HG03460 (cell line): ENCODE data around the gene ARMC7.

Experiments used
- ATAC-seq: cut with Tn5 transposase; IDR thresholded peaks from one replicate; pipeline ENCODE4 v1.9.1; 2021; ENCODE audit not compliant: unreplicated experiment

The ARMC7 gene

DNA sequence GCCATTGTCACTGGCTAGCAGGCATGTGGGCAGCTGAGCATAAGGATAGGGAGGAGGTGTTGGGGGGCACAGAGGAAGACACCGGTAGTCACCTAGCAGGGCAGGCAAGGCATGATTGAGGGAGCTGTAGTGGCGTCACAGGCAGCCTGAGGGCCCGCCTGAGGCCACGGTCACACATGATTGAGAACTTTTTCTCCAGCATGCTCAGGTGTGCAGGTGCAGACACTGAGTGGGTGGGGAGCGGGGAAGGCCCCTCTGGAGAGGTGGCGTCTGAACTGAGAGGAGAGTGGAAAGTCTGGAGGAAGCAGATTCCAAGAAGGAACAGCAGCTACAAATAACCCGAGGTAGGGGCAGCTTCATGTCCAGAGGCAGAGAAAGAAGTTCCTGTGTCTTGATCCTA lies 10.9 kb upstream of the ARMC7 start:
- ATAC-seq = no peak

DNA sequence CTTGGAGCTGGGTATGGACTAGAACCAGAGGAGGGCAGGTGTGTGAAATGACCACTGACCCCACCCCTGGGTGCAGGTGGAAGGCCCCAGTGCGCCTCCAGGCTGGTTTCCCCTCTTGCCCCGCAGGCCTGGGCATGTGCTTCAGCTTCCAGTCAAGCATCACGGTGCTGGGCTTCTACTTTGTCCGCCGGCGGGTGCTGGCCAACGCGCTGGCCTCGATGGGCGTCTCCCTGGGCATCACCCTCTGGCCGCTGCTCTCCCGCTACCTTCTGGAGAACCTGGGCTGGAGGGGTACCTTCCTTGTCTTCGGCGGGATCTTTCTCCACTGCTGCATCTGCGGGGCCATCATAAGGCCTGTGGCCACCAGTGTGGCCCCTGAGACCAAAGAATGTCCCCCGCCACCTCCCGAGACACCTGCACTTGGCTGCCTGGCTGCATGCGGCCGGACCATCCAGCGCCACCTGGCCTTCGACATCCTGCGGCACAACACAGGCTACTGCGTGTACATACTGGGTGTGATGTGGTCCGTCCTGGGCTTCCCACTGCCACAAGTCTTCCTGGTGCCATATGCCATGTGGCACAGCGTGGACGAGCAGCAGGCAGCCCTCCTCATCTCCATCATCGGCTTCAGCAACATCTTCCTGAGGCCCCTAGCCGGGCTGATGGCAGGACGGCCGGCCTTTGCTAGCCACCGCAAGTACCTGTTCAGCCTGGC lies 9.7 kb upstream of the ARMC7 start:
- ATAC-seq = no peak

DNA sequence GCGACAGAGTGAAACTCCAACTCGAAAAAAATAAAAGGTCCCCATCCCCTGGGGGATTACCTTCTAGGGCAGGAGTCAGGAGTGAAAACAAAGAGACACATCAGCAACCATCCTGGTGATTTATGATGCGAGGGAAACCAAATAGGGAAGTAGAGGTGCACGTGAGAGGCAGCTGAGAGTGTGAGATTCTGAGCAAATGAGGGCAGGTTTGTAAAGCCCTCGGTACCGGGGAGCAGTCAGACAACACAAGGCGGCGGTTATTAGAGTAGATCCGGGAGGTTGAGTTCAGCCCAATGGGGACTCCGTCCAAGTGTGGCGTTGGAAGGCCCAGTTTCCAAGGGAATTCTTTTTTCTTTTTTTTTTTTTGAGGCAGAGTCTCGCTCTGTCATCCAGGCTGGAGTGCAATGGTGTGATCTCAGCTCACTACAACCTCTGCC lies 7.4 kb upstream of the ARMC7 start:
- no peak for ATAC-seq

DNA sequence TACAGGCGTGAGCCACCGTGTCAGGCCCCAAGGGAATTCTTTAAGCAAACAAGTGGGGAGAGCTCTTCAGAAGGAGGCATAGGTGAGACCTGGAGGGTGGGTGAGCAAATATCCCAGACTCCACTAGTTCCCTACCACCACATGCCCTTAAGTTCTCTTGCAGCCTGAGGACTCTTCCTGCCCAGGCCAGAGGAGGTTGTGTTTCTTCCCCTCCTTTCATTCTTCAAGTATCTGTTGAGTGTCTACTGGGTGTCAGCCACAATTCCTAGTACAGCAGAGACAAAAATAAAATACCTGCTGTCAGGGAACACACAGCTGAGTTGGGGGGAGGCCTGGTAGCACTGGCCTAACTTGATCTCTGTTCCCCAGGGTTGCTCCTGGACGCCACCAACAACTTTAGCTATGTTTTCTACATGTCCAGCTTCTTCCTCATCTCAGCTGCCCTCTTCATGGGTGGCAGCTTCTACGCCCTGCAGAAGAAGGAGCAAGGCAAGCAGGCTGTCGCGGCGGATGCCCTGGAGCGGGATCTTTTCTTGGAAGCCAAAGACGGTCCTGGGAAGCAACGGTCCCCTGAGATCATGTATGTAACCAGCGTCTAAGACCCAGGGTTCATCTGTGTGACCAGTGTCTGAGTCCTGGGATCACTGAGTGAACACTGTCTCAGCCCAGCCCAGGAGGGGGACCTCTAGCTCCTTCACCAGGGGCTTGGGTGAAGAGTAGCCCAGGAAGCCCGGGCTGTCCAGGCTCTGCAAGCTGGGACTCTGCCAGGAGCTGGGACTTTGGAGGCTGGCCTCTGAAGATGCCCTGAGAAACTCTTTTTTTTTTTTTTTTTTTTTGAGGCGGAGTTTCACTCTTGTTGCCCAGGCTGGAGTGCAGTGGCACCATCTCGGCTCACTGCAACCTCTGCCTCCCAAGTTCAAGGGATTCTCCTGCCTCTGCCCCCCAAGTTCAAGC lies 5.9 kb upstream of the ARMC7 start:
- no peak for ATAC-seq

DNA sequence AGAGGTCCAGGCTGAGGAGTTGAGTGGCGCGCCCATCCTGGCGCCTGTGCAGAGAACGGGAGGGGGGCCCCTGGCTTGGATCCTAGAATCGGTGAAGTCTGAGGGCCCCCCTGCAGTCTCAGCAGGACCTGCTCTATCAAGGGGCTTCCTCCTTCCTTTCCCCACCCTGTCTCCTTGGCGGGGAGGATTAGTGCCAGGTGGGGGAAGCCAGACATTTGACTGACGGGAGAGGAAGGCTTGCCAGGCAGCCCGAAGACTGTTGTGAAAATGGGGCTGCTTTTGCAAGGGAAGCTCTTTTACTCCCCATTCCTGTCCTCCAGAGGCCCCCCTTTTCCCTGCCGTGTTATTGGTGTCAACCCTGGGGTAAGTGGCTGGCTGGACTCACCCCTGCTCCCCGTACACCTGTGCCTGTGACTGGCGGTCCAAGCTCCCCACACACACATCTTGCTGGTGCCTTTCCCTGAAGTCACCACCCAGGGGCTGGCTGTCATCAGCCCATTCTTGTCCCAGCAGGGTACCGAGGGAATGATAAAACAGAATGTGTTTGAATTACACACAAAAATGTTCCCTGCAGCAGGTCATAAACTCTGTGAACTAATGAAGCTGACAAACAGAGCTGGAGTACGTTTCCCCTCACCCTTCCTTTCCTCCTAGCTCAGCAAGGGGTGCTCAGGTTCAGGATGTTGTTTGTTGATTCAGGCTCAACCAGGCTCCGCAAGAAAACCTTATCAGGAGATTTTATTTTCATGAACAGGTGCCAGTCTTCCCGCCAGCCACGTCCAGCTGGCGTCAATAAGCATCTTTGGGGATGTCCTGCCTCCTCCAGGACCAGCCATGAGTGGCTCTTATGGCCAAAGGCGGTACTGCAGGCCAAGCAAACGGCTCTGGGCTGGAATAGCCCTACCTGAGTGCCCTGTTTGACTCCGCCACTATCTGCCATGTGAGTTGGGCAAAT lies 4.4 kb upstream of the ARMC7 start:
- no peak for ATAC-seq

DNA sequence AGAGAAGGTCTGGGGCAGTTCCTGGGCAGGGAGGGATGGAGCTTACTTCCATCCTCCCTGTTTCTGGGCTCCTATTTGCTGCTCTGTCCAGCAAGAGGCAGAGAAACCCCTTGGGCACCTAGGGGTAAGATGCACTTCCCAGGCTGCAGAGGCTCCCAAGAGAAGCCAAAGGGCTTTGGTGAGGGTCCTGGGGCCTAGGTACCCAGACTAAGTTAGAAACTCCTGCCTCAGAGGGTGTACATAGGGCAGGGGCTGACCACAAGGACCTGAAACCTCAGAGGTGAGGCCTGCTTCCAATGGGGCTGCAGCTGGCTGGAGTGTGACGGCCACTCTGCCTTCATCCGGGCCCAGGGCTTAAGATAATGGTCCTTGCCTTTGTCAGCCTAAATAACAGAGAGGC lies 1.6 kb upstream of the ARMC7 start:
- ATAC-seq = no peak

DNA sequence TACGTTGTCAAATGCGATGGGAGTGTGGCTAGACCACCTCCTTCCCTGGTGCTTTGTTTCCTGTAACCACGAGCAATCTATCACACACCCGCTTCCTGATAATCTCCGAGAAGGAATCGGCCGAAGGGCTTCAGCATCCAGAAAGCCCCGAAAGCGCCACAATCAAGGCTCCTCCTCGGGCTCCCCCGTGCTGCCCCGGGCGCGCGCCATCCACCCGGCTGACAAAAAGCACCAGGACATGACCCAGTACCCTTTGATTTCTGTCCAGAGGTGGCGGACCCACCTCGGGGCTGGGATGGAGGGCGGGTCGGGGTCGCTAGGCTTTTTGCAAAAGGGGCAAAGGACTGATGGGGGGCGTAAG lies 743 bp upstream of the ARMC7 start:
- ATAC-seq = no peak

DNA sequence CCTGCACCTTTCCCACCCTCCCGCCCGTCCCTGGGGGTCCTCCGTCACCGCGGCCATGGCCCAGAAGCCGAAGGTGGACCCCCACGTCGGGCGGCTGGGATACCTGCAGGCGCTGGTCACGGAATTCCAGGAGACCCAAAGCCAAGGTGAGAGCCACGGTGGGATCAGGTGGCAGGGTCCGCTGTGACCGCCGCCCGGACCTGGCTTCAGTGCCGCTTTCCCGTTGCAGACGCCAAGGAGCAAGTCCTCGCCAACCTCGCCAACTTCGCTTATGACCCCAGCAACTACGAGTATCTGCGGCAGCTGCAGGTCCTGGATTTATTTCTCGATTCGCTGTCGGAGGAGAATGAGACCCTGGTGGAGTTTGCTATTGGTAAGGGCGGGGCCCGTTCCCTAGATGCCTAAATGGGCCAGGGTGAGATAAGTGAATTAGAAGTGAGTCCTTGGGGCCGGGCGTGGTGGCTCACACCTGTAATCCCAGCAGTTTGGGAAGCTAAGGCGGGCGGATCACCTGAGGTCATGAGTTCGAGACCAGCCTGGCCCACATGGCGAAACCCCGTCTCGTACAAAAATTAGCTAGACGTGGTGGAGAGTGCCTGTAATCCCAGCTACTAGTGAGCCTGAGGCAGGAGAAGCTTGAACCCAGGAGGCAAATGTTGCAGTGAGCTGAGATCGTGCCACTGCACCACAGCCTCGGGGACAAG lies 617 bp downstream of the ARMC7 start:
- no peak for ATAC-seq

DNA sequence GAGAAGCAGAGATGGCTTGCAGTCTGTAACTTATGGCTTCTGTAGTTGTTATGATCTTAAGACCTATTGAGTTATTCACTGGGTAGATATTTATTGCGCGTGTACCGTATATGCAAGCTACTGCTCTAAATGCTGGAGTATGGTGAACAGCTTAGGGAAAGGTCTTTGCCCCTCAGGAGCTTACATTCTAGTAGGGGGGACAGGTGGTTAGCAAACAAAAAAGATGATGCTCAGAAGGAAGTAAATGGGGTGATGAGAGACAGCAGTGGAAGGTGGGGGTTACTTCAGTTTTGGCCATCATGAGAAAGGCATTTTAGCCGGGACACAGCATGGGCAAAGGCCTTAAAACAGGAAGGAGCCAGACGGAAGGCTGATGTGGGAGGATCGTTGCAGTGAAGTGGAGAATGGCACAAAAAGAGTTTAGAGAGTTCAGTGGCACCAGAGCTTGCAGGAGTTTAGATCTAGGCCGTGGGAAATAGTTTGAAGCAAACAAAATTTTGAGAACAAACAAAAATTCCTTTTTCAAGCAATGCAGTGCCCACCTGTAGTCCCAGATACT lies 2.1 kb downstream of the ARMC7 start:
- no peak for ATAC-seq

DNA sequence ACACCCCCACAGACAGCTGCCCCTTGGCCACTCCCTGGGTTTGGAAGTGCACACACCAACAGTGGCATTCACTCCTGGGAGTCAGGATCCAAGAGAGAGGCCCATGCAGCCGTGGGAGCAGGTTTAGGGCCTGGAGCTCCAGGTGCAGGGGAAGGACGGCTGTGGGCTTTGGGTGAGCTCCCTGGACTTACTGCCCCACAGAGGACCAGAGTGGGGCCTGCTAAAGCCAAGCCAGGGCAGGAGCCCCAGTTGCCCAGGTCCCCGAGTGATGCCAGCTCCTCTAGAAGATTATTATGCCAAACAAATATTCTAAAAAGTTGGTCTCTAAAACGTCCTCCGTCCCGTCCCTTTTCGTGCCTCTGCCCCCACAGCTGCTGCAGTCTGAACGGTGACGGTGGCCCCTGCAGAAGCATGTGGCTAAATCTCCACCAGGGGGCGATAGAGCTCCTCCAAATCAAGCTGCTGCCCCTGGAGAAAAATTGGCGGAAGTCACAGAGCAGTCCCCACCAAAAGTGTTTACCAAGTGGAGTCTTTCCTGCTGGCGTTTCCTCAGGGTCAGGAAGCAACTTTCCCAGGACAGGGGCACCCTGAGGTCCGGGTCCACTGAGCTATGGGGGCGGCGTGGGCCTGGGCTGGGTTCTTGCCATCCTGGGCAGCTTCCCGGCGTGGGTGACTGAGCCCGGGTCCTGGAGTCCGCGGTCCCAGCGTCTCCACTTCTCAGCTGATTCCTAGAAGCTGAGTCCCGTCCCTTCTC lies 4.2 kb downstream of the ARMC7 start:
- peak; percentile 38 for ATAC-seq

DNA sequence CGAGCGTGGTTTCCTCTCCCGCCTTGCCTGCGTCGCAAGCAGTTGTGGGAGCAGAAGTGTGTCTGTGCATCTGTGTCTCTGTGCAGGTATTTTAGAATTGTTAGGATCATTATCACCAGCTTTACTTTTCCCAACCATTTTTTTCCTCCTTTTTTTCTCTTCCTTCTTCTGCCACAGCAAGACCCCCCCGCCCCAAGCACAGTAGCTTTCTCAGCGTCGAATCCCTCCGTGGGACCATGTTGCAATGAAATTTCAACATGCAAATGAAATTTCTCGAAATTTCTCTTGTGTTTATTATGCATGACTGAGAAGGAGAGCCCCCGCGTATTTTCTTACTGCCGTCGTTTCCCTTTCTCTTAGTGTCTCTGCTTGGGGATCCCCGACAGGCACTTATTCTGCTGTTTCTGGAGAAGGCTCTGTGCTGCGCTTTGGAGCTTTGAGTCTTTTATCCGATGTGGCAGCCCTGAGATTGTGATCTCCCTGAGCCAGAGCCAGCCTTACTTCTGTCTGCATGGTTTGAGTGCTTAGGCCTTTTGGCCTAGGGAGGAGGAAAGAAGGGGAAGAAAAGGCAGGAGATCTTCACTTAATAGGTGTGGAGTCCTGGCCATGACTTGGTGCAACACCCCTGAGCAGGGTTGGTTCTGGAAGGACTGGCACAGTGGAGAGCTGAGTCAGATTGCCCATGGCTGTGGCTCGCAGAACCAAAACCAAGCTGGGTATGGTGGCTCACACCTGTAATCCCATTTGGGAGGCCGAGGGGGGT lies 5.0 kb downstream of the ARMC7 start:
- ATAC-seq = no peak

DNA sequence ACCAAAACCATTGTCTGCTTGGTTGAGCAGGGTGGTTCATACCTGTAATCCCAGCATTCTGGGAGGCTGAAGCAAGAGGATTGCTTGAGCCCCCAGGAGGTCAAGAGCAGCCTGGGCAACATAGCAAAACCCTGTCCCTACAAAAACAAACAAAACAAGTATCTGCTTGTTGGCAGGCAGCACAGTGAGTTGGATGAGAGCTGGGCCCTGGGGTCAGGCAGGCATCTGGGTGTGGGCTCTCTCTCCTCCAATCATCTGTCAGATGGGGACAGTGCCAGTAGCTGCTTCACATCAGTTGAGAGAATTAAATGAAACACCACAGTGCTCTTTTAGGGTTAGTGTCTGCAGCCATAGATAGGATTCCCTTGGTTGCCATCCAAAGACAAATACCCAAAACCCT lies 5.8 kb downstream of the ARMC7 start:
- no peak for ATAC-seq

DNA sequence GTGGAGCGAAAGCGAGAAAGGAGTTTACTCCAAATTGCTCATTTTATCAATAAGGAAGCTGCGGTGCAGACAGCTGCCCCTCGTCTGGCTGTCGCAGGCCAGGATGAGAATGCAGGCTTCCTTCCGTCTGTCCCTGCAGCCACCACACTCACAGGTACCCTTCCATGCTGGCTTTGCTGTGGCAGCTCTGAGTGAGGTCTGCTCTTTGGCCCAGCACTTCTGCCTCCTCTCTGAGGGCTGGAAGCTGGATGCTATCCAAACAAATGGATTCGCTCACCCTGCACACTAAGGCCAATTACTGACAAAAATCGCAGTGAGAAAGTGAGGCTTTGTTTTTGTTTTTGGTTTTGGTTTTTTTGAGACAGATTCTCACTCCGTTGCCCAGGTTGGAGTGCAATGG lies 7.0 kb downstream of the ARMC7 start:
- ATAC-seq = no peak

DNA sequence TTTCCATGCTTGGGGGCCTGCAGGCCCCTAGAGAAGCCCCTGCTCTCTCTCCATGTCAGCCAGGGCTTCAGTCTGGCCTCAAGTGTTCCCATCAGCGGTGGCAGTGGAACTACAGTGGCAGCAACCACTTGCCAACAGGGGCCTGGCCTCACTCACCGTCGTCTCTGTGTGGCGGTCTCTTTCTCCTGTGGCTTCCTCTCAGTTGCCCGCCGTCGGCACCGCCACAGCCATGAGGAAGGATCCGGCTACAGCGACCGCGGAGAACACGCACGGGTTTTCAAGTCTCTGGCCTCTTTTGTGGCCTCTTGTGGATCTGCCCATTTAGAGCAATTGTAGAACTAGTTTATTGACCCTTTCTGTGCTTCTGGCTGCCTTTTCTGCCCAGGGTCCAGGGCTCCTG lies 8.5 kb downstream of the ARMC7 start:
- no peak for ATAC-seq

DNA sequence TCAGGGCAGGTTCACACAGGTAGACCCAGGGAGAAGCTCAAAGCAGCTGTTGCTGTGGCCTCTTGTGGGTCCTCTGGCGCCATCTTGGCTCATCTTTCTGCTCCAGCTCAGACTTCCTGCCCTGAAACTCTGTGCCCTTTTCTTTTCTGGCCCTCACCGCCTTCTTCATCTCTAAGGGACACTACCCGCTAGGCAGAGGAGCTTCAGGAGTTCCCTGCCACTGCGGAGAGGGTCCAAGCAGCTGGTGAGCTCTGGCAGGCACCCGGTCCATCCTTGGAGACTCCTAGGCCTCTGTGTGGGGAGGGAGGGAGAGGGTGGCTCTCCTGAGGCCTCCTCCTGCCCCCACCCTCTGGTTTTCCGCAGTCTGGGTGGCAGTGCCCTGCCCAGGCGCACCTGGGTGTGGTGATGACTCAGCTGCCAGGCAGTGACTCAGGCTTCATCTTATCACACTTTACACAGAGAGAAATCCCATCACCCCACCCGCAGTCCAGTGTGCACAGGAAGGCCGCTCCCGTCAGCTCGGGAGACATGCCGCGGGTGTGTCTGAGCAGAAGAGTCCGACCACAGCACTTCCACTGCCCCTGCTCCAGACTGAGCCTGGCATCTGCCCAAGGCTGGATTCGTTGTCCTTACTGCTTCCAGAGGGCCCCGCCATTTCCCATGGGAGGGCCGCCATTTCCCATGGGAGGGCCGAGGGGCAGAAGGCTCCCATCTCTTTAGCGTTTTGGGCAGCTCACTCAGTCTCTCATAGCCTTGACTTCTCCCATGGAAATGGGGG lies 14.5 kb downstream of the ARMC7 start:
- no peak for ATAC-seq

DNA sequence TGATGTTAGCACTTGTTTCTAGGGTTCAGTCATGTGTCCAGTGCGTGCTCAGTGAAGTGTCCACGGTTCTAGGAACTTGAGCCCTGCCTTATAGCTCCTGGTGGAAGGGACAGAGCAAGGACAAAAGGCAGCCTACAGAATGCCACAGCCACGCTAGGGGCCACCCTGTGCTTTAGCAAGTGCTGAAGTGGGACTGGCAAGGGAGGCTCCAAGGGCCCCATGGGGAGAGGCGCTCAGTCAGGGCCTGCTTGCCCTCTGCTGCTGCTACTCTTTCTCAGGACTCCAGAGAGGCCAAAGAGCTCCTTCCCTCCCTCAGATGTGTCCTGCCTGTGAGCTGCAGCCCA lies 15.0 kb downstream of the ARMC7 start:
- no peak for ATAC-seq

DNA sequence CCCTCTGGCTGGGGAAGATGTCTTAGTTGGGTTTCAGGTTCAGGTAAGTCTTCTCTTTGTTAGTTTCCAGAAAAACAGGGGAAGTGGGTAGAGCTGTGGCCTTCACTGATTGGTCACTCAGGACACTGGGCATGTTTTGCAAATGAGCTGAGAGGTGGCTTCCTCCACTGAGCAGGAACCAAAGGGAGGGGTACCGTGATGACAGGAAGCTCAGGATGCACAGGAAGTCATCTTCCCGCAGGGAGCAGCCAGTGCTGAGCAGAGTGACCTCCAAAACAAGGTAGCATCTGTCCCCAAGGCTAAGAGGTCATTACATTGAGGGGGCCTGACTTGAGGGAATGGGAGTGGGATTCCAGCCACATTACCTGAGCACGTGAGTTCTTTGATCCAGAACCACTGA lies 16.2 kb downstream of the ARMC7 start:
- ATAC-seq = no peak

DNA sequence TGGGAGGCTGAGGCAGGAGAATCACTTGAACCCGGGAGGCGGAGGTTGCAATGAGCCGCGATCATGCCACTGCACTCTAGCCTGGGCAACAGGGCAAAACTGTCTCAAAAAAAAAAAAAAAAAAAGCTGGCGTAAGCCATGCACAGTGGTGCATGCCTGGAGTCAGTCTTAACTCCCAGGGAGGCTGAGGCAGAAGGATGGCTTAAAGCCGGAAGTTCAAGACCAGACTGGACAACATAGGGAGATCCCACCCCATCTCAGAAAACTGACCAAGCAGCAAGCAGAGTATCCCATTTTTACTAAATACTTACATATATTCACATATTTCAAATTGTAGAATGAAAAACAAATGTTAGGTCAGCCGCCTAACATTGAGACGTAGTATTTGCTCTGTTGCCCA lies 17.2 kb downstream of the ARMC7 start:
- no peak for ATAC-seq
